ENCODE results near the gene EFCAB11. TPM values are rescaled to one million over a fixed set of nuclear protein-coding genes. Genes with fewer than 3 reads are reported as not detected.

The EFCAB11 gene
- total RNA-seq, 3 donors from 2014 or later (not counting 1 experiment from before 2014, with no cell fraction given), result 3.9 to 5.2 (median 4.0) TPM

DNA sequence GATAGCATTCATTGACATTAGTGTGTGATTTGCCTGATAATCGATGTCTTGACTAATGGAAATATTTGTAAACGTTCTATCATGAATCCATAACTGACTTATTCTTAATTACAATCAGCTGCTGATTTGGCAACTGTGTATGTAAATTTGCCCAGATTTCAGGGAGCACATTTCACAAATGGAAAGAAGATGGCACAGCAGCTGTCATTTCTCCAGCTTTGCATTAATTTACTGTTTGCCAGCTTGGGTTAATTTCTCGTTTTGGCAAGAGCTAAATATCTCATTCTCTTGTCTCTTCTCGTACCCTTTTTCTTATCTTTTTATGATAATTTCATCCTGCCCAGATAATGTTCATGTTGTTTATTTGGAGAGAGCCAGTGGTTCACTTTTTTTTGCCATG, 24.1 kb upstream of the EFCAB11 start:
- Histone ChIP-seq H3K36me3 (ENCODE audit: control insufficient read depth, insufficient read depth, low read length) (peaks cover 61% of the 10 kb centered on the region), H3K9me3 (ENCODE audit: control insufficient read depth, insufficient read depth, low read length) (no peaks in the 10 kb centered on the region), H3K27ac (ENCODE audit: low read length) (no peak overlapping the region), H3K4me3 (ENCODE audit: low read length) (no peak overlapping the region), H3K4me1 (ENCODE audit: control insufficient read depth, insufficient read depth, low read length) (no peaks in the 10 kb centered on the region), H3K27me3 (ENCODE audit: control insufficient read depth, insufficient read depth, low read length) (no peaks in the 10 kb centered on the region)
- intact Hi-C loops (cut with micrococcal nuclease), result loop anchor here (10.0 kb wide), 1 partner anchor 256 kb away; no protein-coding TSS in a partner anchor
- Mint-ChIP-seq H3K9me3 (no peaks in the 10 kb centered on the region), H3K27ac (no peak overlapping the region), H3K36me3 (peaks cover 15% of the 10 kb centered on the region), H3K4me3 (no peak overlapping the region), H3K27me3 (ENCODE audit: low read depth in 2 of 2) (no peaks in the 10 kb centered on the region), H3K4me1 (no peaks in the 10 kb centered on the region)
- DNase-seq, result no peak
- TF ChIP-seq, protein P1, sequence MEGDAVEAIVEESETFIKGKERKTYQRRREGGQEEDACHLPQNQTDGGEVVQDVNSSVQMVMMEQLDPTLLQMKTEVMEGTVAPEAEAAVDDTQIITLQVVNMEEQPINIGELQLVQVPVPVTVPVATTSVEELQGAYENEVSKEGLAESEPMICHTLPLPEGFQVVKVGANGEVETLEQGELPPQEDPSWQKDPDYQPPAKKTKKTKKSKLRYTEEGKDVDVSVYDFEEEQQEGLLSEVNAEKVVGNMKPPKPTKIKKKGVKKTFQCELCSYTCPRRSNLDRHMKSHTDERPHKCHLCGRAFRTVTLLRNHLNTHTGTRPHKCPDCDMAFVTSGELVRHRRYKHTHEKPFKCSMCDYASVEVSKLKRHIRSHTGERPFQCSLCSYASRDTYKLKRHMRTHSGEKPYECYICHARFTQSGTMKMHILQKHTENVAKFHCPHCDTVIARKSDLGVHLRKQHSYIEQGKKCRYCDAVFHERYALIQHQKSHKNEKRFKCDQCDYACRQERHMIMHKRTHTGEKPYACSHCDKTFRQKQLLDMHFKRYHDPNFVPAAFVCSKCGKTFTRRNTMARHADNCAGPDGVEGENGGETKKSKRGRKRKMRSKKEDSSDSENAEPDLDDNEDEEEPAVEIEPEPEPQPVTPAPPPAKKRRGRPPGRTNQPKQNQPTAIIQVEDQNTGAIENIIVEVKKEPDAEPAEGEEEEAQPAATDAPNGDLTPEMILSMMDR (IDR thresholded peaks at IDR 0.05), result no peak
- ATAC-seq, result no peak
- WGBS (ENCODE audit: insufficient coverage), result 93% methylated on average over 3 of the region's 4 CpGs

DNA sequence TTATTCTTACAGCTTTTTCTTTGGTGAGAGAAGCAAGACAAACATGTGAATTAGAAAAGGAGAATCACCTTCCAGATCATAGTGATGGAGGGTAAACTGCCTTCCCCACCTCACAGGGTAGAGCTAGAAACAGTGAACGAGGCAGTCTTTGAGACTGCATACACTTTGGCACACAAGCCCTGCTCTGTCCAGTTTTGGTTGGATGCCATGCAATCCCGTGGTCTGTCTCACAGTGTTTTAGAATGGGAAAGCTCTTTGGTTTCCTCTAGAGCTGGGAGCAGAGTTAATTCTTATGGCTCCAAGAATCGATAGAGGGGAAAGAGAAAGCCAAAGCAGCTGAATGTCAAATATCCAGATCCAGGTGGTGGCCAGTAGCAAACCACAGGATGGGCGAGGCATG, 23.1 kb upstream of the EFCAB11 start:
- DNase-seq, result no peak
- H3K4me3 ChIP-seq (ENCODE audit: low read length), result no peak overlapping the region
- no peaks in the 10 kb centered on the region for H3K27me3 Mint-ChIP-seq (ENCODE audit: low read depth in 2 of 2)
- no peak overlapping the region for H3K27ac ChIP-seq (ENCODE audit: low read length)
- H3K27ac Mint-ChIP-seq, result no peak overlapping the region
- H3K4me3 Mint-ChIP-seq, result no peak overlapping the region
- intact Hi-C loops (cut with micrococcal nuclease), result loop anchor here (10.0 kb wide), 1 partner anchor 257 kb away; no protein-coding TSS in a partner anchor
- H3K9me3 Mint-ChIP-seq, result no peaks in the 10 kb centered on the region
- no peaks in the 10 kb centered on the region for H3K9me3 ChIP-seq (ENCODE audit: control insufficient read depth, insufficient read depth, low read length)
- no peaks in the 10 kb centered on the region for H3K27me3 ChIP-seq (ENCODE audit: control insufficient read depth, insufficient read depth, low read length)
- WGBS (ENCODE audit: insufficient coverage), result 94% methylated on average over 4 of the region's 4 CpGs
- ATAC-seq, result no peak
- H3K4me1 Mint-ChIP-seq, result no peaks in the 10 kb centered on the region
- peaks cover 11% of the 10 kb centered on the region for H3K36me3 Mint-ChIP-seq
- TF ChIP-seq, protein P1 (IDR thresholded peaks at IDR 0.05), result no peak
- no peaks in the 10 kb centered on the region for H3K4me1 ChIP-seq (ENCODE audit: control insufficient read depth, insufficient read depth, low read length)
- peaks cover 64% of the 10 kb centered on the region for H3K36me3 ChIP-seq (ENCODE audit: control insufficient read depth, insufficient read depth, low read length)

DNA sequence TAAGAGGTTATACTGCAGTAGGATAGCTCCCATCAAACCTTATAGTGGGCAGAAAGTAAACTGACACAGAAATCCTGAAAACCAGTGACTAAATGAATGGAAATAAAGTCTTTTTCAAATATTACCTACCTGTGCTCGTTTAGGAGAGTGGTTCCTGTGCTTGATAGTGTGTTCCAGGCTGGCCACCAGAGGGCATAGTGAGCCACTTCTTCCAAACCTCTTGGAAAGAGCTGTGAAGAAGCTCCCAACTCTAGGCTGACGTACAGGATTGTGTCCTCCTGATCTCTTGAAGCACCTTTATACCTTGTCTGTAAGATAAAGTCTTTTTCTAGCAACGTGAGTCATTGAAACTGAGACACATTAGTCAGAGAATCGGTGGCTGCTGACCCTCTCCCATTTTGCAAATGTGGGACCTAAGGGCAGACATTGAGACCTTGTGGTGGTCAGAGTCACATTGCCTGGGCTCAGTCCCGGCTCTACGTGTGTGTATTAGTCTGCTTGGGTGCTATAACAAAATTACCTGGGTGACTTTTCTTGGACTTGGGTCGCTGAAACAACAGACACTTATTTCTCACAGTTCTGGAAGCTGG, 18.8 kb upstream of the EFCAB11 start:
- H3K27ac Mint-ChIP-seq, result no peak overlapping the region
- TF ChIP-seq, protein P1 (IDR thresholded peaks at IDR 0.05), result peak; percentile 79
- no peaks in the 10 kb centered on the region for H3K9me3 Mint-ChIP-seq
- H3K27me3 Mint-ChIP-seq (ENCODE audit: low read depth in 2 of 2), result no peaks in the 10 kb centered on the region
- peaks cover 0 to 4% of the 10 kb centered on the region in 2 donors for H3K4me1 Mint-ChIP-seq
- no peak overlapping the region for H3K4me3 Mint-ChIP-seq
- Histone ChIP-seq H3K27ac (ENCODE audit: low read length) (no peak overlapping the region), H3K9me3 (ENCODE audit: control insufficient read depth, insufficient read depth, low read length) (no peaks in the 10 kb centered on the region), H3K27me3 (ENCODE audit: control insufficient read depth, insufficient read depth, low read length) (no peaks in the 10 kb centered on the region), H3K4me3 (ENCODE audit: low read length) (no peak overlapping the region), H3K4me1 (ENCODE audit: control insufficient read depth, insufficient read depth, low read length) (no peaks in the 10 kb centered on the region), H3K36me3 (ENCODE audit: control insufficient read depth, insufficient read depth, low read length) (peaks cover 70% of the 10 kb centered on the region)
- DNase-seq (peak; percentile 30 to 68), ATAC-seq (peak; percentile 62 to 66 (median 65))
- 79% methylated on average over 7 of the region's 7 CpGs for WGBS (ENCODE audit: insufficient coverage)
- peaks cover 23% of the 10 kb centered on the region for H3K36me3 Mint-ChIP-seq
- intact Hi-C loops (cut with micrococcal nuclease), result loop anchor here (1.0 to 10.0 kb wide), 2 partner anchors 34 to 261 kb away; no protein-coding TSS in a partner anchor

DNA sequence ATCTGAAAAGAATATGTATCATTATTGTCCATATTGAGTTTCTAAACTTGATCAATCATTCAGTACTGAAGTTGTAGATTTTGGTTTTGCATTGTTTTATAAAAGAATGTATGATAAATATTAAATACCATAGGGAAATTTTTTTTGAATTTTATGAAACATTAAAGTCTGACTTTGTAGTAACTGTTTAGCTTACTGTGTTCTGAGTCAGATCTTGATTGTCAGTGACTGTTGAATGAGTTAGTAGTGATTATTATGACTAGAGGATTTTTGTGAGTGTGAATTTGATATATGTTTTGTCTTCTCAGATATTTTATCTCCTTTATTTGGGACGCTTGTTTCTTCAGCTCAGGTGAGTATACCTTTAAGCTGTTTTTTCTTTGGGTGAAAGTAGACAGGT, 11.3 kb upstream of the EFCAB11 start:
- intact Hi-C loops (cut with micrococcal nuclease), result no loop called here
- Mint-ChIP-seq H3K4me1 (peaks cover 7 to 12% of the 10 kb centered on the region in 2 donors), H3K27me3 (ENCODE audit: low read depth in 2 of 2) (no peaks in the 10 kb centered on the region), H3K9me3 (no peaks in the 10 kb centered on the region), H3K27ac (no peak overlapping the region), H3K4me3 (no peak overlapping the region), H3K36me3 (peaks cover 13% of the 10 kb centered on the region)
- H3K27ac ChIP-seq (ENCODE audit: low read length), result no peak overlapping the region
- TF ChIP-seq, protein P1 (IDR thresholded peaks at IDR 0.05), result no peak
- DNase-seq, result no peak
- WGBS (ENCODE audit: insufficient coverage), result no CpG with 5 or more reads among the region's 1 CpG
- peaks cover 5% of the 10 kb centered on the region for H3K4me1 ChIP-seq (ENCODE audit: control insufficient read depth, insufficient read depth, low read length)
- ATAC-seq, result no peak
- H3K27me3 ChIP-seq (ENCODE audit: control insufficient read depth, insufficient read depth, low read length), result no peaks in the 10 kb centered on the region
- H3K9me3 ChIP-seq (ENCODE audit: control insufficient read depth, insufficient read depth, low read length), result no peaks in the 10 kb centered on the region
- H3K4me3 ChIP-seq (ENCODE audit: low read length), result no peak overlapping the region
- H3K36me3 ChIP-seq (ENCODE audit: control insufficient read depth, insufficient read depth, low read length), result peaks cover 58% of the 10 kb centered on the region

Measured in natural killer cell (primary cell).